NCI-H526 (cell line): Measurements from ENCODE around the gene TEX44.
"Not testable (repeated sequence)": the region's sequence is repeated elsewhere in the genome, so short reads cannot be mapped to it uniquely, and the experiment has no call there.

Experiments used
- DNase-seq, 2 experiments: peaks; one replicate each; lab custom pipeline; 2025; lab: John Stamatoyannopoulos, UW

TEX44 gene

GRCh38 chr2:231571661-231572191, 20.9 kb upstream of the TEX44 start:
- peak; percentile 71 to 82 for DNase-seq

DNA sequence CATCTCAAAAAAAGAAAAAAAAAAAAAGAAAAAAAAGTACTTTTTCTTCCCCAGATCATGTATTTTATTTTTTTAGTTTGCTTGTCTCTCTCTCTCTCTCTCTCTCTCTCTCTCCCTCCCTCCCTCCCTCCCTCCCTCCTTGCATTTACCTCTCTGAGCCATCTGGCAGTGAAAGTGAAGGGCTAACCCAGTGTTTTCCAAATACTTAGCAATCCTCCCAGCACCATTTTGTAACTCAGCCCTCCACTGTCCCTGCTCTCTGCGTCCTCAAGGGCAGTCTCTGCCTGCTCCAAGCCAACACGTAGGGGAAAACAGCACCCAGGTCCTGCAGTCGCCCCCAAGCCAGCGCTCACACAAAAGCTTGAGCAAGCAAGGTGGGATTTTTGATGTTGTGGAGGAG, 19.6 kb upstream of the TEX44 start:
- DNase-seq: no peak

- no peak for DNase-seq
Measured at GRCh38 chr2:231573698-231574421, 18.8 kb upstream of the TEX44 start.

DNA sequence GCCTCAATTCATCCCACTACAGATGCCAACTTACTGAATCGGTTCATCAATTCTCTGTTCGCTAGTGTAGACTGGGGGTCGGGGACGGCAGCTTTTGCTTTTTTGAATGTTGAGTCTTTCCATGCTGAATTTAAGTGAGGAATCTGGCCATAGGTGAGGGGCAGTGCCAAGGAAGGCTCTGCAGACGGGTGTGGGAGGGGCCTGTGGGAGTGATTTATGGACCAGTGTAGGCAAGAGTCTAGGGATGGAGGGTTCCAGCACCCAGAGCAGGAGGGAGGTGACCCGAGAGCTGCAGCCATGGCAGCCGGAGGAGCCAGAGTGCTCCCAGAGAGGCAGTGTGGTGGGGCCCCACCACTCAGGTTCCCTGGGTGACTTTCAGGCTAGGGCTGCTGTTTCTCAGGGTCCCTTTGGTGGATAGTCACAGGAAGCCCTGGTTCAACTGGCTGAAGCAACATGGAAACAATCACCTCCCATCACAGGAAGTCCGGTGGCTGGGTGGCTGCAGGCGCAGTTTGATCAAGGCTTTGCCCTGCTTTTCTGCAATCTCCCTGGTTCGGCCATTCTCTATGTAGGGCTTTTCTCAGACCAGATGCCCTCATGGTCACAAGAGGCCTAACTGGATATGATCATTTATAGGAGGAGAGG, 16.9 kb upstream of the TEX44 start:
- no peak for DNase-seq

DNA sequence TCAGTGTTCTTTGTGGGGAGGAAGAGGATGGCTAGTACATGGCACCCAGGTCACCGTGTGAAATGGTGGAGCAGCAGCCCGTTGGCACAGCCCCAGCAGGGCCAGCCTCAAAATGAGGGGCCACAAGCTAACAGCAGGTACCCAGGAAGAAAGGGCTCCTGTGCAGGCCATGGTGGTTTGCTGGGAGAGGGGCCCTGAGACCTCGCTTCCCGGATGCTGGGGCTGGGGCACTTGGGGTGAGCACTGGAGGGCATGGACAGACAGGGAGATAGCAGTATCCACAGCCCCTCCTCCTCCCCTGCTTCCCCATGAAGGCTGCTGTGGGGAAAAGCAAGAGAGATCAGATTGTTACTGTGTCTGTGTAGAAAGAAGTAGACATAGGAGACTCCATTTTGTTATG, 16.2 kb upstream of the TEX44 start:
- DNase-seq: no peak

- DNase-seq: not testable (repeated sequence)
Measured at GRCh38 chr2:231578655-231579054, 14.0 kb upstream of the TEX44 start.

DNA sequence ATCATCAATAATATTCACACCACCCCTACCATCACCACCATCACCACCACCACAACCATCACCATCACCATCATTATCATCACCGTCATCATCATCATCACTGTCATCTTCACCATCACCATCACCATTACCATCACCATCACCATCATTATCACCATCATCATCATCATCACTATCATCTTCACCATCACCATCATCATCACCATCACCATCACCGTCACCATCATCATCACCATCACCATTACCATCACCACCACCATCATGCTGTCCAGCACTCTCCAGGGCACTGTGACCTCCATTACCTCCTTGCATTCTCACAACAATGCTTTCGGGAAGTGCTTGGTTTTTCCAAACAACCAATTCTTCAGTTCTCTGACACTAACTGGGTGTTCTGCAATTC, 13.1 kb upstream of the TEX44 start:
- DNase-seq: no peak

GRCh38 chr2:231581328-231581727, 11.3 kb upstream of the TEX44 start:
- no peak for DNase-seq

GRCh38 chr2:231583982-231584381, 8.7 kb upstream of the TEX44 start:
- DNase-seq: no peak

DNA sequence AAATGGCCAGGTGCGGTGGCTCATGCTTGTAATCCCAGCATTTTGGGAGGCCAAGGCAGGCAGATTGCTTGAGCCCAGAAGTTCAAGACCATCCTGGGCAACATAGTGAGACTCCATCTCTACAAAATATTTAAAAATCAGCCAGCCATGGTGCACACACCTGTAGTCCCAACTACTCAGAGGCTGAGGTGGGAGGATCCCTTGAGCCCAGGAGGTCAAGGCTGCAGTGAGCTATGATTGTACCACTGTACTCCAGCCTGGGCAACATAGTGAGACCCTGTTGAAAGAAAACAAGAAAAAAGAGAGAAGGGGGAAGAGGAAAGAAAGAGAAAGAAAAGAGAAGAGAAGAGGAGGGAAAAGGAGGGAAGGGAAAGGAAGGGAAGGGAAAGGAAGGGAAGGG, 4.9 kb upstream of the TEX44 start:
- DNase-seq: not testable (repeated sequence)

GRCh38 chr2:231589656-231590055, 3.0 kb upstream of the TEX44 start:
- DNase-seq: no peak

GRCh38 chr2:231590614-231591013, 2.0 kb upstream of the TEX44 start:
- DNase-seq: peak; percentile 75 to 89

GRCh38 chr2:231593666-231594065, 1.0 kb downstream of the TEX44 start:
- DNase-seq: no peak

- DNase-seq: no peak
Measured at GRCh38 chr2:231597014-231597611, 4.4 kb downstream of the TEX44 start.

GRCh38 chr2:231597627-231598026, 5.0 kb downstream of the TEX44 start:
- DNase-seq: no peak

DNA sequence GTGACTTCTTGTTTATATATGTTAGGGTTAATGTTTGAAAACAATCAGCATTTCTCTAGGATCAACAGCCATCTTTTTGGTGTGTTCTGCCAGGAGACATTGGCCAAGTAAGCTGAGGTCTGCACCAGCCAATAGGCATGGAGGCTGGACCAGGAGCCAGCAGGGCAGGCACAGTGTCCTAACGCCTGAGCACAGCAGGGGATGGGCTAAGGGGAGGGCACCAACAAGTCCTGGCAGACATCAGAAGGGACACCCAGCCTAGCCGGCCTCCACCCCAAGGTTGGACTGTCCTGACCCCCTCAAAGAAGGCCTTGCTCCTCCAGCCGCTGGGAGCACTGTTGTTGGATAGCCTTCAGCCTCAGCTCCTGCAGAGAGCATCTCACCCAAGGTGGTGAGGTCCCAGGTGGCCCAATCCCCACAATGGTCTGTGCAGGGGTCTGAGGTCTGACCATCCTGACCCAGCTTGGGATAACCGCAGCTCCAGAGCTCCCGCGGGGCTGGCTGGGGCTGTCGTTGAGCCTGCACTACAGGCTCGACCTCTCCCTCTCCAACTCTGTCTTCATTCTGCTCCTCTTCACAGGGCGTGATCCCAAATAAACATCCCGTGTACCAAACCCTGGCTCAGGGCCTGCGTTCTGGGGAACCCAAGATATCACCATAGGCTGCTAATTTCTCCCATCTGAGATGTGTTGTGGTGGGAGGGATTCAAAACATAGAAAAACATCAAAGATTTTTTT, 8.1 kb downstream of the TEX44 start:
- no peak for DNase-seq

DNA sequence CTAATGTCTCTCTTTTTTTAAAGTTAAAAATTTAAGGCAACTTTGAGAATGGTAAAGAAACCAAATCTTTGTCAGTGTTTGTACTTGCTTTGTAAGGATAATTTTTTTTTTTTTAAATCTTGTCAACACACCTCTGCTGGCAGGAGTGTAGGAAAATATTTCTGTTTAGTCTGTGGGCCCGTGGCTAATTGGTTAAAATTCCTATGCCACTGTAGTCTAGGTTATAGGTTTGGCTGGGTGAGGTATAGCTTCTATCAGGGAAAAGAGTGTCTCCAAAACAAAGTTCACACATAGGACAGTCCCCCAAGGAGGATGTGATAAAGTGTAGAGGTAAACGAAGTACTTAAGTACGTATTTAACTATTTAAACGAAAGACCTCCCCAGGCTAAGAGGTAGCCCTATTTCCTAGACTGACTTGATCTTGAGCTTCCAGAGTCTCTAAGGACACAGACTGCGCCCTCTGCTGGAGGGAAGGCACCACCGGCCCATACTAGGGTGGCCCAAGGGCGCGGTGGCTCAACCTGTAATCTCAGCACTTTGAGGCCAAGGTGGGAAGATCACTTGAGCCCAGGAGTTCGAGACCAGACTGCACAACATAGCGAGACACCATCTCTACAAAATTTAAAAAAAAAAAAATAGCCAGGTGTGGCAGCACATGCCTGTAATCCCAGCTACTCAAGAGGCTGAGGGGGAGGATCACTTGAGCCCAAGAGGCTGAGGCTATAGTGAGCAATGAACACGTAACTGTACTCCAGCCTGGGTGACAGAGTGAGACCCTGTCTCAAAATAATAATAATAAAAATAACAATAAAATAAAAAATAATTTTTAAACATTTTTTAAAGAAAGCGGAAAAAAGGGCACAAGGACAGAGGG, 8.9 kb downstream of the TEX44 start:
- peak; percentile 71 to 95 for DNase-seq

- DNase-seq: no peak
Measured at GRCh38 chr2:231602859-231603467, 10.3 kb downstream of the TEX44 start.

DNA sequence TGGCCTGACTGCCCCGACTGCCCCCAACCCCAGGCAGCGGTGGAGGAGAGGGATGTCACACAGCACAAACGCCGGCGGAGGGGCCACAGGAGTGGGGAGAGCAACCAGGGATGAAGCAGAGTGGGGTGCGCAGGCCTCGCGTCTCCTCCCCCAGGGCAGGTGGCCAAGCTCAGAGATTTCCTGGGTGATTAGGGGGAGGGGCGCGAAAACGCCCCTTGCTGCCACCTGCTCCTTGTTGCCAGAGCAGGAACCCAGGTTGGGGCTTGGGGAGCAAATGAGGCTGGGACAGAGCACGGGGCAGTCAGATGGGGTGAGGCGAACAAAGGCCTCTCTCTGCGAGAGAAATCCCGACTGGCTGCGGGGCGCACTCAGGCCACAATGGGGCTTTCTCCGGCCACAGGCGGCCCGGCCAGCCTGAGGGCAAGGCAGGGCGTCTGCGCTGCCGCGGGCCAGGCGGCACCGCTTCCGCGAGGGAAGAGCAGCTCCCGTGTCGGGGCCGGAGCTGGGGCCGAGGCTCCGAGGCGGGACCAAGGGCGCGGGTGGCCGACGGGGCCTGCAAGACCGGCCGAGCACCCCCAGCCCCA, 11.5 kb downstream of the TEX44 start:
- peak; percentile 47 to 87 for DNase-seq
